DND-41 (cell line): ENCODE results near the gene CDHR1.

ENCODE experiments used
- ATAC-seq: fragments of 200-7000 bp; cut with Tn5 transposase; 3 replicates; pipeline ENCODE4 v1.9.1; 2021; ENCODE audit warnings: low read depth; ENCODE audit not compliant: insufficient read depth
- DNase-seq: peaks from one replicate; pipeline ENCODE4 v3.0.0-alpha.2; 2020
- H2AFZ ChIP-seq: 2 replicates; pipeline ENCODE4 v1.6.0; 2012; ENCODE audit warnings: low read depth, low read length
- H3K27ac ChIP-seq: 2 replicates; pipeline ENCODE4 v1.5.1; 2012; ENCODE audit warnings: low read length, inconsistent platforms
- H3K27me3 ChIP-seq: fragments of 200-600 bp; sonication (generic); 2 replicates; pipeline ENCODE4 v1.6.0; 2012; ENCODE audit warnings: low read length, mild to moderate bottlenecking, inconsistent platforms; ENCODE audit not compliant: insufficient read depth, poor library complexity
- H3K36me3 ChIP-seq: 2 replicates; pipeline ENCODE4 v1.5.1; 2012; ENCODE audit warnings: low read length, inconsistent platforms; ENCODE audit not compliant: insufficient read depth
- H3K4me1 ChIP-seq: 2 replicates; pipeline ENCODE4 v1.5.1; 2012; ENCODE audit warnings: mild to moderate bottlenecking, low read length; ENCODE audit not compliant: insufficient read depth
- H3K4me2 ChIP-seq: 2 replicates; pipeline ENCODE4 v1.6.0; 2012; ENCODE audit warnings: mild to moderate bottlenecking, moderate library complexity, low read length, inconsistent platforms; ENCODE audit not compliant: insufficient read depth
- H3K4me3 ChIP-seq, 2 experiments: fragments of 200-600 bp in 1 of 2; shearing (Covaris generic) in 1 of 2; 2 replicates each; pipeline ENCODE4 v1.5.1; 2012 to 2016; ENCODE audit warnings: inconsistent platforms in 2 of 2, low read length in 2 of 2, mild to moderate bottlenecking in 2 of 2, low read depth in 1 of 2, moderate library complexity in 1 of 2
- H3K79me2 ChIP-seq: 2 replicates; pipeline ENCODE4 v1.6.0; 2012; ENCODE audit warnings: low read length, inconsistent platforms; ENCODE audit not compliant: insufficient read depth
- H3K9ac ChIP-seq: 2 replicates; pipeline ENCODE4 v1.6.0; 2012; ENCODE audit warnings: low read depth, mild to moderate bottlenecking, inconsistent platforms, low read length, moderate library complexity
- H3K9me3 ChIP-seq: 2 replicates; pipeline ENCODE4 v1.5.1; 2012; ENCODE audit warnings: low read length, moderate library complexity, mild to moderate bottlenecking, inconsistent platforms; ENCODE audit not compliant: insufficient read depth, severe bottlenecking
- H4K20me1 ChIP-seq: 2 replicates; pipeline ENCODE4 v1.6.0; 2012; ENCODE audit warnings: low read length; ENCODE audit not compliant: insufficient read depth
- CTCF ChIP-seq: IDR thresholded peaks from 2 replicates; pipeline ENCODE4 v1.5.1; 2012; ENCODE audit warnings: borderline replicate concordance, low read length, moderate library complexity, mild to moderate bottlenecking; ENCODE audit not compliant: poor library complexity, severe bottlenecking; ENCODE audit errors: extremely low read depth
- EZH2 ChIP-seq: IDR thresholded peaks from 3 replicates; pipeline ENCODE4 v1.6.1; 2012; ENCODE audit warnings: borderline replicate concordance, low read depth, mild to moderate bottlenecking, moderate library complexity, low read length, inconsistent platforms; ENCODE audit not compliant: severe bottlenecking

The CDHR1 gene

GRCh38 chr10:84190621-84191020 lies 3.7 kb upstream of the CDHR1 start:
- Histone ChIP-seq H3K9me3 (no peaks in the 10 kb centered on the region), H3K4me1 (no peaks in the 10 kb centered on the region), H3K27me3 (peaks cover 3% of the 10 kb centered on the region), H3K4me2 (no peak overlapping the region), H3K9ac (no peak overlapping the region), H2AFZ (no peak overlapping the region), H3K36me3 (no peaks in the 10 kb centered on the region), H3K27ac (no peak overlapping the region), H4K20me1 (no peaks in the 10 kb centered on the region; the same call in 1 of the 2 replicates), H3K4me3 (no peak overlapping the region), H3K79me2 (no peaks in the 10 kb centered on the region)
- ATAC-seq (0 out of 3 replicates have a peak, but pooled peaks have one; percentile 12), DNase-seq (no peak)
- no peak for TF ChIP-seq EZH2
- TF ChIP-seq CTCF, result no peak

- TF ChIP-seq EZH2 (no peak), CTCF (no peak)
- Histone ChIP-seq H3K36me3 (no peaks in the 10 kb centered on the region), H3K79me2 (no peaks in the 10 kb centered on the region), H3K27me3 (peaks cover 4% of the 10 kb centered on the region), H3K9me3 (no peaks in the 10 kb centered on the region), H3K4me3 (no peak overlapping the region), H2AFZ (no peak overlapping the region), H3K9ac (no peak overlapping the region), H4K20me1 (no peaks in the 10 kb centered on the region; the same call in 1 of the 2 replicates), H3K4me1 (peaks cover 3% of the 10 kb centered on the region; the same call in 1 of the 2 replicates), H3K4me2 (no peak overlapping the region), H3K27ac (no peak overlapping the region)
- ATAC-seq (peak; percentile 26; the same call in 1 of the 3 replicates), DNase-seq (no peak)
Measured at GRCh38 chr10:84191106-84191505, 3.2 kb upstream of the CDHR1 start.

GRCh38 chr10:84193327-84193726 lies 1.0 kb upstream of the CDHR1 start:
- H3K4me2 ChIP-seq, result no peak overlapping the region
- ATAC-seq (no peak), DNase-seq (no peak)
- H3K9me3 ChIP-seq, result no peaks in the 10 kb centered on the region
- no peak overlapping the region for H3K27ac ChIP-seq
- H3K4me3 ChIP-seq, result no peak overlapping the region
- no peaks in the 10 kb centered on the region for H3K36me3 ChIP-seq
- H4K20me1 ChIP-seq, result no peaks in the 10 kb centered on the region; the same call in 1 of the 2 replicates
- no peak overlapping the region for H2AFZ ChIP-seq
- peaks cover 4% of the 10 kb centered on the region; the same call in 1 of the 2 replicates for H3K4me1 ChIP-seq
- peaks cover 8% of the 10 kb centered on the region for H3K27me3 ChIP-seq
- H3K9ac ChIP-seq, result no peak overlapping the region
- no peak for TF ChIP-seq EZH2
- no peak for TF ChIP-seq CTCF
- H3K79me2 ChIP-seq, result no peaks in the 10 kb centered on the region
